ENCODE measurements around the gene SSR4.

The SSR4 gene

GRCh38 chrX:153800746-153801145, 6.3 kb downstream of the SSR4 start:
- Histone ChIP-seq H3K27ac (ENCODE audit: low read depth, low read length) (no peak overlapping the region), H3F3A (ENCODE audit: control insufficient read depth, insufficient read depth) (no peaks in the 10 kb centered on the region), H3K36me3 (ENCODE audit: control insufficient read depth, low read length) (peaks cover 21% of the 10 kb centered on the region), H3K4me1 (ENCODE audit: control insufficient read depth, low read length) (peaks cover 5% of the 10 kb centered on the region), H3K4me2 (ENCODE audit: low read length) (no peak overlapping the region), H4K20me1 (ENCODE audit: control insufficient read depth, insufficient read depth, low read depth, low read length) (no peaks in the 10 kb centered on the region), H3K9me3 (ENCODE audit: control insufficient read depth, insufficient read depth, low read length) (no peaks in the 10 kb centered on the region), H3K9me2 (replicated peaks; ENCODE audit: control insufficient read depth, low read length) (no peaks in the 10 kb centered on the region), H3K27me3 (ENCODE audit: control insufficient read depth, low read length) (no peaks in the 10 kb centered on the region), H3K79me2 (ENCODE audit: control insufficient read depth, low read length) (peaks cover 10% of the 10 kb centered on the region), H3K4me3 (ENCODE audit: low read length) (no peak overlapping the region)
- TF ChIP-seq EZH2phosphoT487 (IDR thresholded peaks at IDR 0.05; ENCODE audit: borderline replicate concordance, low read length) = no peak
- TF ChIP-seq, protein P1, sequence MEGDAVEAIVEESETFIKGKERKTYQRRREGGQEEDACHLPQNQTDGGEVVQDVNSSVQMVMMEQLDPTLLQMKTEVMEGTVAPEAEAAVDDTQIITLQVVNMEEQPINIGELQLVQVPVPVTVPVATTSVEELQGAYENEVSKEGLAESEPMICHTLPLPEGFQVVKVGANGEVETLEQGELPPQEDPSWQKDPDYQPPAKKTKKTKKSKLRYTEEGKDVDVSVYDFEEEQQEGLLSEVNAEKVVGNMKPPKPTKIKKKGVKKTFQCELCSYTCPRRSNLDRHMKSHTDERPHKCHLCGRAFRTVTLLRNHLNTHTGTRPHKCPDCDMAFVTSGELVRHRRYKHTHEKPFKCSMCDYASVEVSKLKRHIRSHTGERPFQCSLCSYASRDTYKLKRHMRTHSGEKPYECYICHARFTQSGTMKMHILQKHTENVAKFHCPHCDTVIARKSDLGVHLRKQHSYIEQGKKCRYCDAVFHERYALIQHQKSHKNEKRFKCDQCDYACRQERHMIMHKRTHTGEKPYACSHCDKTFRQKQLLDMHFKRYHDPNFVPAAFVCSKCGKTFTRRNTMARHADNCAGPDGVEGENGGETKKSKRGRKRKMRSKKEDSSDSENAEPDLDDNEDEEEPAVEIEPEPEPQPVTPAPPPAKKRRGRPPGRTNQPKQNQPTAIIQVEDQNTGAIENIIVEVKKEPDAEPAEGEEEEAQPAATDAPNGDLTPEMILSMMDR (IDR thresholded peaks at IDR 0.05; ENCODE audit: low read depth, low read length, poor library complexity, severe bottlenecking) = no peak

GRCh38 chrX:153801669-153802068, 7.2 kb downstream of the SSR4 start:
- Histone ChIP-seq H3F3A (ENCODE audit: control insufficient read depth, insufficient read depth) (no peaks in the 10 kb centered on the region), H3K27me3 (ENCODE audit: control insufficient read depth, low read length) (no peaks in the 10 kb centered on the region), H3K9me3 (ENCODE audit: control insufficient read depth, insufficient read depth, low read length) (no peaks in the 10 kb centered on the region), H3K4me3 (ENCODE audit: low read length) (no peak overlapping the region), H3K9me2 (replicated peaks; ENCODE audit: control insufficient read depth, low read length) (no peaks in the 10 kb centered on the region), H4K20me1 (ENCODE audit: control insufficient read depth, insufficient read depth, low read depth, low read length) (no peaks in the 10 kb centered on the region), H3K79me2 (ENCODE audit: control insufficient read depth, low read length) (peaks cover under 1% of the 10 kb centered on the region), H3K36me3 (ENCODE audit: control insufficient read depth, low read length) (peaks cover 12% of the 10 kb centered on the region), H3K4me1 (ENCODE audit: control insufficient read depth, low read length) (no peaks in the 10 kb centered on the region), H3K27ac (ENCODE audit: low read depth, low read length) (no peak overlapping the region), H3K4me2 (ENCODE audit: low read length) (no peak overlapping the region)
- TF ChIP-seq, protein P1 (IDR thresholded peaks at IDR 0.05; ENCODE audit: low read depth, low read length, poor library complexity, severe bottlenecking) = no peak
- no peak for TF ChIP-seq EZH2phosphoT487 (IDR thresholded peaks at IDR 0.05; ENCODE audit: borderline replicate concordance, low read length)

DNA sequence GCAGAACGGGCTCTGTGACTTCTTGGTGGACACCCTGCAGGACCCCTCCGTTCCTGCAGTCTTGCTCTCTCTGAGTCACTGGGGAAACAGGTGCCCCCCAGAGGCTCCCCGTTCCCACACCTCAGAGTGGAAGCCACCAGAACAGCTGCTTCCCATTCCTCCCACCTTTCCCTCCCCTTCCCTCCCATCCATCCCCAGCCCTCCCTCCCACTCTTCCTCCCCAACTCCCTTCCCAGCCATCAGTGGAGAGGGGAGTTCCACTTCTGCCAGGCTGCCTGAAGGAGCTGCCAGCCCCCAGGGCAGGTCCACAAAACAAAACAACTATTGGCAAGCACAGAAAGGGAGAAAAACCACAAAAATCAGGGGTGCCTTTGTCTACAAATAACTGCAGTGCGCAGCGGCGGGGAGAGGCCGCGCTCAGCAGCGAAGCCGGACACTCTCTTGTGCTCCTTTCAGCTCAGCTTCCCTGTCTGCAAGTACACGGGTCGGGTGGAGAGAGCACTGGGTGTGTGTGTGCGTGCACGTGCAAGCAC, 8.1 kb downstream of the SSR4 start:
- Histone ChIP-seq H3K9me3 (ENCODE audit: control insufficient read depth, insufficient read depth, low read length) (no peaks in the 10 kb centered on the region), H3K9me2 (replicated peaks; ENCODE audit: control insufficient read depth, low read length) (no peaks in the 10 kb centered on the region), H3F3A (ENCODE audit: control insufficient read depth, insufficient read depth) (no peaks in the 10 kb centered on the region)

More for the DNA sequence above, 8.1 kb downstream of the SSR4 start:
- H3K36me3 ChIP-seq (ENCODE audit: control insufficient read depth, low read length) = peaks cover 3% of the 10 kb centered on the region; the same call in 1 of the 2 replicates
- H3K27me3 ChIP-seq (ENCODE audit: control insufficient read depth, low read length) = no peaks in the 10 kb centered on the region
- no peak overlapping the region for H3K27ac ChIP-seq (ENCODE audit: low read depth, low read length)
- H3K4me1 ChIP-seq (ENCODE audit: control insufficient read depth, low read length) = no peaks in the 10 kb centered on the region
- no peaks in the 10 kb centered on the region for H4K20me1 ChIP-seq (ENCODE audit: control insufficient read depth, insufficient read depth, low read depth, low read length)
- H3K4me2 ChIP-seq (ENCODE audit: low read length) = no peak overlapping the region
- no peak overlapping the region for H3K4me3 ChIP-seq (ENCODE audit: low read length)
- H3K79me2 ChIP-seq (ENCODE audit: control insufficient read depth, low read length) = no peaks in the 10 kb centered on the region
- TF ChIP-seq EZH2phosphoT487 (IDR thresholded peaks at IDR 0.05; ENCODE audit: borderline replicate concordance, low read length) = no peak
- TF ChIP-seq, protein P1 (IDR thresholded peaks at IDR 0.05; ENCODE audit: low read depth, low read length, poor library complexity, severe bottlenecking) = no peak

Measured in DOHH2 (cell line).